Lower leg skin (tissue), 3 donors: Measurements from ENCODE around the gene MCL1.

Experiments used
- CTCF ChIP-seq, 3 donors: fragments of 450-650 bp; IDR thresholded peaks; one replicate each; pipeline ENCODE4 v1.5.1; 2016; ENCODE audit warnings: antibody characterized with exemption in 3 of 3, mild to moderate bottlenecking in 3 of 3, moderate library complexity in 2 of 3
- POLR2A ChIP-seq, 2 donors: fragments of 450-650 bp; IDR thresholded peaks; one replicate each; pipeline ENCODE4 v1.6.1; 2016 to 2017; ENCODE audit warnings: antibody characterized with exemption in 2 of 2, mild to moderate bottlenecking in 1 of 2, moderate library complexity in 1 of 2

- no peak for TF ChIP-seq CTCF (IDR thresholded peaks at IDR 0.05)
- TF ChIP-seq POLR2A (IDR thresholded peaks at IDR 0.05) = no peak
Measured at GRCh38 chr1:150577557-150578271, 1.7 kb downstream of the MCL1 start.
